ENCODE results near the gene ABCA1. TPM values are rescaled to one million over a fixed set of nuclear protein-coding genes. Genes with fewer than 3 reads are reported as not detected.
A peak's percentile ranks its signal among the peaks of the same experiment; 100 is the strongest.
"Not testable (repeated sequence)": the region's sequence is repeated elsewhere in the genome, so short reads cannot be mapped to it uniquely, and the experiment has no call there.

The ABCA1 gene
- total RNA-seq, 1 experiment from 2014 or later, result 11.6 TPM

- DNase-seq (ENCODE audit: low spot score), result no peak
Measured at GRCh38 chr9:104869811-104870210, 58.1 kb downstream of the ABCA1 start.

- peak; percentile 92 for DNase-seq (ENCODE audit: low spot score)
Measured at GRCh38 chr9:104868687-104869404, 59.1 kb downstream of the ABCA1 start.

GRCh38 chr9:104868303-104868686 lies 59.7 kb downstream of the ABCA1 start:
- DNase-seq (ENCODE audit: low spot score), result no peak

GRCh38 chr9:104866191-104866590 lies 61.8 kb downstream of the ABCA1 start:
- DNase-seq (ENCODE audit: low spot score), result no peak

GRCh38 chr9:104864675-104865104 lies 63.3 kb downstream of the ABCA1 start:
- DNase-seq (ENCODE audit: low spot score), result no peak

GRCh38 chr9:104863180-104863883 lies 64.6 kb downstream of the ABCA1 start:
- peak; percentile 70 for DNase-seq (ENCODE audit: low spot score)

- DNase-seq (ENCODE audit: low spot score), result no peak
Measured at GRCh38 chr9:104861397-104861796, 66.6 kb downstream of the ABCA1 start.

GRCh38 chr9:104860263-104860662 lies 67.7 kb downstream of the ABCA1 start:
- no peak for DNase-seq (ENCODE audit: low spot score)

GRCh38 chr9:104858846-104859245 lies 69.1 kb downstream of the ABCA1 start:
- no peak for DNase-seq (ENCODE audit: low spot score)

GRCh38 chr9:104858271-104858670 lies 69.7 kb downstream of the ABCA1 start:
- no peak for DNase-seq (ENCODE audit: low spot score)

GRCh38 chr9:104856413-104856941 lies 71.5 kb downstream of the ABCA1 start:
- DNase-seq (ENCODE audit: low spot score), result no peak

GRCh38 chr9:104855807-104856206 lies 72.1 kb downstream of the ABCA1 start:
- no peak for DNase-seq (ENCODE audit: low spot score)

- DNase-seq (ENCODE audit: low spot score), result not testable (repeated sequence)
Measured at GRCh38 chr9:104855258-104855657, 72.7 kb downstream of the ABCA1 start.

GRCh38 chr9:104854613-104855012 lies 73.3 kb downstream of the ABCA1 start:
- no peak for DNase-seq (ENCODE audit: low spot score)

- no peak for DNase-seq (ENCODE audit: low spot score)
Measured at GRCh38 chr9:104853683-104854082, 74.3 kb downstream of the ABCA1 start.

- no peak for DNase-seq (ENCODE audit: low spot score)
Measured at GRCh38 chr9:104853159-104853558, 74.8 kb downstream of the ABCA1 start.

- DNase-seq (ENCODE audit: low spot score), result no peak
Measured at GRCh38 chr9:104851546-104851920, 76.4 kb downstream of the ABCA1 start.

- DNase-seq (ENCODE audit: low spot score), result no peak
Measured at GRCh38 chr9:104850786-104851545, 77.0 kb downstream of the ABCA1 start.

- no peak for DNase-seq (ENCODE audit: low spot score)
Measured at GRCh38 chr9:104849023-104849422, 78.9 kb downstream of the ABCA1 start.

GRCh38 chr9:104844710-104845109 lies 83.2 kb downstream of the ABCA1 start:
- DNase-seq (ENCODE audit: low spot score), result no peak

GRCh38 chr9:104843644-104844240 lies 84.2 kb downstream of the ABCA1 start:
- no peak for DNase-seq (ENCODE audit: low spot score)

GRCh38 chr9:104842698-104843097 lies 85.3 kb downstream of the ABCA1 start:
- no peak for DNase-seq (ENCODE audit: low spot score)

All from H4 (cell line).